ENCODE results near the gene ZNF607. TPM values are rescaled to one million over a fixed set of nuclear protein-coding genes. Genes with fewer than 3 reads are reported as not detected.

Gene ZNF607
- total and polyA plus RNA-seq, 2 donors from 2014 or later: 4.0 to 9.9 TPM

DNA sequence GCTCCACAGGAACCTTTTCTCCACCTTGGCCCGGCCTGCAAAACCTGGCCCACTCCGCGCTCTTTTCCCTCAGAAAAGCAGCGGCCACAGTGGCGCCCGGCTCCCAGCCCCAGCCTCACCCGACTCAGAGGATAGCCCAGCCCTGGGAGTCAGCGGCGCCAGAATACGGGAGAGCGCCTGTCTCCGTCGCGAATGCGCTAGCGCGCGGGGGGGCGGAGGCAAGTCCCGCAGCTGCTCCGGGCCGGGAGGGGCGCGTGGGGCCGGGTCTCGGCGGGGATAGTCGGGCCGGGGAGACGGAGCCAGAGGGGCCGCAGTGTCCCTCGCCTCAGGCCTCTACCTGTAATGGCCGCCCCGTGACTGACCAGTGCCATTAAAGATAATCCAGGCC lies 64.3 kb downstream of the ZNF607 start, which contains the start of gene ZFP30:
Gene ZFP30 (minus strand): TSS at position 165 of the 388 bp plus-strand sequence. CDS start 7,643 bp downstream, outside the sequence.
- no peak for FAIRE-seq
- no peaks in the 10 kb centered on the region for H3K27me3 ChIP-seq (ENCODE audit: control insufficient read depth, insufficient read depth, low read length)
- intact Hi-C loops (cut with DNase I): no loop called here
- no peaks in the 10 kb centered on the region for H3K36me3 ChIP-seq (ENCODE audit: control insufficient read depth in 2 of 3, insufficient read depth in 3 of 3, low read length in 3 of 3)
- peak; percentile 92 to 96 (median 95) for DNase-seq
- TF ChIP-seq, protein P1, sequence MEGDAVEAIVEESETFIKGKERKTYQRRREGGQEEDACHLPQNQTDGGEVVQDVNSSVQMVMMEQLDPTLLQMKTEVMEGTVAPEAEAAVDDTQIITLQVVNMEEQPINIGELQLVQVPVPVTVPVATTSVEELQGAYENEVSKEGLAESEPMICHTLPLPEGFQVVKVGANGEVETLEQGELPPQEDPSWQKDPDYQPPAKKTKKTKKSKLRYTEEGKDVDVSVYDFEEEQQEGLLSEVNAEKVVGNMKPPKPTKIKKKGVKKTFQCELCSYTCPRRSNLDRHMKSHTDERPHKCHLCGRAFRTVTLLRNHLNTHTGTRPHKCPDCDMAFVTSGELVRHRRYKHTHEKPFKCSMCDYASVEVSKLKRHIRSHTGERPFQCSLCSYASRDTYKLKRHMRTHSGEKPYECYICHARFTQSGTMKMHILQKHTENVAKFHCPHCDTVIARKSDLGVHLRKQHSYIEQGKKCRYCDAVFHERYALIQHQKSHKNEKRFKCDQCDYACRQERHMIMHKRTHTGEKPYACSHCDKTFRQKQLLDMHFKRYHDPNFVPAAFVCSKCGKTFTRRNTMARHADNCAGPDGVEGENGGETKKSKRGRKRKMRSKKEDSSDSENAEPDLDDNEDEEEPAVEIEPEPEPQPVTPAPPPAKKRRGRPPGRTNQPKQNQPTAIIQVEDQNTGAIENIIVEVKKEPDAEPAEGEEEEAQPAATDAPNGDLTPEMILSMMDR (IDR thresholded peaks at IDR 0.05; ENCODE audit: borderline replicate concordance, extremely low read depth, insufficient read depth): no peak
- H3K4me3 ChIP-seq (ENCODE audit: low read length in 3 of 3): peak within 1 kb of the TSS; percentile 61 to 93 (median 91)
- H3K9ac ChIP-seq (ENCODE audit: low read length in 3 of 3): peak within 1 kb of the TSS; percentile 70 to 80 (median 71)
- peaks cover 0 to 4% (median 2%) of the 10 kb centered on the region in 3 donors for H3K4me1 ChIP-seq (ENCODE audit: control insufficient read depth in 2 of 3, insufficient read depth in 2 of 3, low read depth in 1 of 3, low read length in 3 of 3)
- no peaks in the 10 kb centered on the region for H3K9me3 ChIP-seq (ENCODE audit: control insufficient read depth in 2 of 3, insufficient read depth in 1 of 3, low read length in 3 of 3)
- peak within 1 kb of the TSS; percentile 90 to 94 for H3K27ac ChIP-seq (ENCODE audit: low read depth in 2 of 2, low read length in 2 of 2)

DNA sequence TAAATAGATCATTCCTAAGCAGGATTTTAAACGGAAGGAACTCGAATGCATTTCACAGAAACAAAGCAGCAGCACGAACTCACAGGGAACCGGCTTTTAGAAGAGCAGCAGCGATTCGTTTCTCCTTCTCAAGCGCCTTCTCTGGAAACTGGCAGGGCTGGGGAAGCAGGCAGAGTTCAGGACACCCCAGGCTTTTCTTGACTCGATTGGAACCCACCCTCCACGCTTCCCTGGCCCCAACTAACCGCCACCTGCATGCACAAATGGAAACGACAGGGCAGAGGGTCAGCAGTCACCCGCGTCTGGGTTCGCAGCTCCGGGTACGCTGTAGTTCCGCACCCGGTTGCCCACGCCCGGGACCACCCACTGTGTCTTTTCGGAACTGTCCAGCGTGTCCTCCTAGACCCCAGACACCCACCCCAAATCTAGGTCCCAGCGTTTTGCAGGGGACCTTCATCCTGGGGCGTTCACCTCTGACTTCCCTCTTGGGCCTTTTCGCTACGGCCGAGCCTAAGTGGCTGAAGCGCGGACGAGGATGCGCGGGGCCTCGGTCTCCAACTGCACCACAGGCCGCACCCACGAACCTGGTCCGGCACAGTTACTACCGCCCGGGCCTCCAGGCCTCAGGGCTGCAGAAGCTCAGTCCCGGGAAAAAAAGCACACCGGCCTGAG lies 64.8 kb downstream of the ZNF607 start:
- TF ChIP-seq, protein P1 (IDR thresholded peaks at IDR 0.05; ENCODE audit: borderline replicate concordance, extremely low read depth, insufficient read depth): no peak
- intact Hi-C loops (cut with DNase I): no loop called here
- Histone ChIP-seq H3K9me3 (ENCODE audit: control insufficient read depth in 2 of 3, insufficient read depth in 1 of 3, low read length in 3 of 3) (no peaks in the 10 kb centered on the region), H3K36me3 (ENCODE audit: control insufficient read depth in 2 of 3, insufficient read depth in 3 of 3, low read length in 3 of 3) (no peaks in the 10 kb centered on the region), H3K9ac (ENCODE audit: low read length in 3 of 3) (peak overlapping the region; percentile 70 to 80 (median 71)), H3K4me1 (ENCODE audit: control insufficient read depth in 2 of 3, insufficient read depth in 2 of 3, low read depth in 1 of 3, low read length in 3 of 3) (peaks cover 0 to 4% (median 2%) of the 10 kb centered on the region in 3 donors), H3K27ac (ENCODE audit: low read depth in 2 of 2, low read length in 2 of 2) (peak overlapping the region; percentile 90 to 94), H3K4me3 (ENCODE audit: low read length in 3 of 3) (peak overlapping the region; percentile 61 to 93 (median 91)), H3K27me3 (ENCODE audit: control insufficient read depth, insufficient read depth, low read length) (no peaks in the 10 kb centered on the region)
- no peak for FAIRE-seq
- peak in 4 of 5 donors; percentile 43 to 69 (median 68) for DNase-seq

DNA sequence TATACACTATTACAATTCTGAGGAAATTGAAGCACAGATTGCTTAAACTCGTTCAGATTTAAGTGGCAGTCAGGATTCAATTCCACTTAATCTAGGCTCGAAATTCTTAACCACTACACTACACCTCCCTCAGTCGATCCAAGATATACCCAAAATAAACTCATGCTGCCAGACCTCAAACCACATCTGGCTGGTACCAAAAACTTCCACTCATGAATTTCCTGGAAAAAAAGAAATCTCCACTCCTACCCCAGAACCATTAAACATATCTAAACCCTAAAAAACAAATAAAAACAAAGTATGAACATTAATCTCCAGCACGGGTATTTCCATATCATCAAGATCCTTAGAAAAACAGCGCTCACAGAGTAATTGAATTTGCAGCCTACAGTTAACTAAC lies 65.4 kb downstream of the ZNF607 start:
- Histone ChIP-seq H3K4me3 (ENCODE audit: low read length in 3 of 3) (peak overlapping the region; percentile 61 to 93 (median 91)), H3K27me3 (ENCODE audit: control insufficient read depth, insufficient read depth, low read length) (no peaks in the 10 kb centered on the region), H3K9me3 (ENCODE audit: control insufficient read depth in 2 of 3, insufficient read depth in 1 of 3, low read length in 3 of 3) (no peaks in the 10 kb centered on the region), H3K36me3 (ENCODE audit: control insufficient read depth in 2 of 3, insufficient read depth in 3 of 3, low read length in 3 of 3) (no peaks in the 10 kb centered on the region), H3K9ac (ENCODE audit: low read length in 3 of 3) (peak overlapping the region; percentile 70 to 80 (median 71)), H3K4me1 (ENCODE audit: control insufficient read depth in 2 of 3, insufficient read depth in 2 of 3, low read depth in 1 of 3, low read length in 3 of 3) (peaks cover 0 to 4% (median 2%) of the 10 kb centered on the region in 3 donors), H3K27ac (ENCODE audit: low read depth in 2 of 2, low read length in 2 of 2) (no peak overlapping the region)
- TF ChIP-seq, protein P1 (IDR thresholded peaks at IDR 0.05; ENCODE audit: borderline replicate concordance, extremely low read depth, insufficient read depth): no peak
- intact Hi-C loops (cut with DNase I): no loop called here
- FAIRE-seq (no peak), DNase-seq (no peak)

Other genes with a start within 250 kb of the ZNF607 start
- gene ZNF793, start 212.8 kb downstream of the ZNF607 start, total RNA-seq: 12.9 TPM
- 4.3 TPM for gene ZNF793, start 212.8 kb downstream of the ZNF607 start, polyA plus RNA-seq (ENCODE audit: insufficient read depth, low read depth, low replicate concordance)
- gene ZNF571, start 125.0 kb downstream of the ZNF607 start, total RNA-seq: 8.1 TPM
- gene ZNF571, start 125.0 kb downstream of the ZNF607 start, polyA plus RNA-seq (ENCODE audit: insufficient read depth, low read depth, low replicate concordance): 4.0 TPM
- 8.4 TPM for gene ZNF540, start 124.9 kb downstream of the ZNF607 start, total RNA-seq
- gene ZNF540, start 124.9 kb downstream of the ZNF607 start, polyA plus RNA-seq (ENCODE audit: insufficient read depth, low read depth, low replicate concordance): 5.4 TPM
- 15.5 TPM for gene ZFP30, start 64.3 kb downstream of the ZNF607 start, total RNA-seq
- gene ZFP30, start 64.3 kb downstream of the ZNF607 start, polyA plus RNA-seq (ENCODE audit: insufficient read depth, low read depth, low replicate concordance): 3.0 TPM
- gene ZNF573, start 59.8 kb upstream of the ZNF607 start, total RNA-seq: 12.2 TPM
- 1.5 TPM for gene ZNF573, start 59.8 kb upstream of the ZNF607 start, polyA plus RNA-seq (ENCODE audit: insufficient read depth, low read depth, low replicate concordance)
- gene WDR87, start 186.8 kb upstream of the ZNF607 start, total RNA-seq: not detected
- gene WDR87, start 186.8 kb upstream of the ZNF607 start, polyA plus RNA-seq (ENCODE audit: insufficient read depth, low read depth, low replicate concordance): not detected
- gene SIPA1L3, start 187.4 kb upstream of the ZNF607 start, total RNA-seq: 61.7 TPM
- gene SIPA1L3, start 187.4 kb upstream of the ZNF607 start, polyA plus RNA-seq (ENCODE audit: insufficient read depth, low read depth, low replicate concordance): 5.8 TPM

Data from kidney (tissue), 14 donors.